Activated T-helper 9 cell treated with anti-CD3 and anti-CD28 coated beads, Interleukin-2, amount 50 U/mL, for 16 hours (primary cell): ENCODE measurements around the gene RAB10.
"Not testable (repeated sequence)": the region's sequence is repeated elsewhere in the genome, so short reads cannot be mapped to it uniquely, and the experiment has no call there.

Source experiments
- DNase-seq: peaks from one replicate; pipeline ENCODE4 v3.0.0-alpha.2; 2020; ENCODE audit warnings: low read depth

The RAB10 gene

DNA sequence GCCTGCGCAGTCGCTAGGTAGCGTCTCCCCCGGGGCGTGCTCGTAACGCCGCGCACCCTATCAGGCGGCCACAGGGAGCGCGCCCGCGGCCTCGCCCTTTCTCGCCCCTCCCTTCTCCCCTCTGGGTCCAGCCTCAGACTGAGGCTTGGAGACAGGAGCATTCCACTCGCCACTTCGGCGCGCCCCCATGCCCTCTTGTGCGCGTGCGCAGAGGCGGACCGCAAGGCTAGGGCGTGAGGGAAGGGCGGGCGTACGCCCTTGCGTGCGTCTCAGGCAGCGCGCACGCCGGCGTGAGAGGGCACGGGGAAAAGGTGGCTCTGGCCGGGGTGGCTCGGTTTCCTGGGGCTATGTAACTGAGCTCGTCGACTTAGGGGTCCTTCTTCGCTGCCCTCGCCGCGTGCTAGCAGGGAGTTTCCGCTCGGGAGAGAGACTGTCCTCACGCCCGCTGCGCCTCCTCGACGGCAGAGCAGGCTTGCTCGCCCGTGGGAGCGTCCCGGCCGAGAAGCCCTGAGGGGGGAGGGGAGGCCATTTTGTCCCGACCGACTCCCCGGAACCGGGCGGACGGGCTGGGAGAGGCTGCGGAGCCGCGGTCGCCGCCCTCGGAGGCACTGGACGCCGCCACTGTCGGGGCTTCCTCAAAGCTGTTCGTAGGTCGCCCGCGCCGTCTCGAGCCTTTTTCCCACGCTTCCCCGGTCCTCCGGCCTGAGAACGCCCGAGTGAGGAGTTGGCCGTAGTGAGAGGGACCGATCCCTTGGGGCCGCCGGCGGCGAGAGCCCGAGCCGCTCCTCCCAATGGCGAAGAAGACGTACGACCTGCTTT is at the start of gene RAB10:
TSS of gene RAB10 (plus strand) at position 267 of the 819 bp plus-strand sequence. CDS start at position 792, 525 bp downstream.
- peak; percentile 100 for DNase-seq

DNA sequence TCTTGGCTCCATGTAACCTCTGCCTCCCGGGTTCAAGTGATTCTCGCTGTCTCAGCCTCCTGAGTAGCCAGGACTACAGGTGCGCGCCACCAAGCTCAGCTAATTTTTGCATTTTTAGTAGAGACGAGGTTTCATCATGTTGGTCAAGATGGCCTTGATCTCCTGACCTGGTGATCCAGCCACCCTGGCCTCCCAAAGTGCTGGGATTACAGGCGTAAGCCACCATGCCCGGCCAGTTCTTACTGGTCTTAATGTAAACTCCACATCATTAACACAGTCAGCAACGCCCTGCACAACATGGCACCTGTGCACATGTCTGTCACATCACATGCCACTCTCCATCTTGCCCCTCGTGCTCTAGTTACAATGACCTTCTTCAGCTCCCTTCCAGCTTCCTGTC is 45.8 kb upstream of the RAB10 start:
- no peak for DNase-seq

DNA sequence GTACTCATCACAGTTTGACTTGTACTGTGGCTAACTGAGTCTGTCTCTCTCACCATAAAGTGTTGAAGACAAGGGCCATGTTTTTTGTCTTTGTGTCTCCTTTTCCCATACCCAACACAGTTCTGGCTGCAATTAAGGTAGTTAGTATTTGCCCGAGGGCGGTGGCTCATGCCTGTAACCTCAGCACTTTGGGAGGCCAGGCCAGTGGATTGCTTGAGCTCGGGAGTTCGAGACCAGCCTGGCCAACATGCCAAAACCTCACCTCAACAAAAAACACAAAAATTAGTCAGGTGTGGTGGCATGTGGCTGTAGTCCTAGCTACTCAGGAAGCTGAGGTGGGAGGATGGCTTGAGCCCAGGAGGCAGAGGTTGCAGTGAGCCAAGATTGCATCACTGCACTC is 44.7 kb upstream of the RAB10 start:
- no peak for DNase-seq

DNA sequence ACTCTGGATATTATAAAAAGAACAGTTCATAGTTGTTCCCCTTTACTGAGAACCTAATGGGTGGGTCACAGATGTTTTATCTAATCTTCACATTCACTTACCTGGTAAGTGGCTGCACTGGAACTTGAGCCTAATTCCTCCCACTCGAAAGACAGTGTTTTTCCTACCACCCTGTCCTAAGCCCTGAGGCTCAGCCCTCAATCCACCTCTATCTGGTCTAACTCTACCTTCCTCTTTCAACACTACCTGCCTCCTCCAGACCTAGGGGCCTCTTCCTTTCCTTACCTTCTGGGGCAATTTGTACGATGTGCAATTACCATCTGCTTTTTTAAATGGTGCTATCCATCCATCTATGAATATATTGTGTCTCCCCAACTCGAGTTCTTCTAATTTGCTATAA is 41.9 kb upstream of the RAB10 start:
- no peak for DNase-seq

DNA sequence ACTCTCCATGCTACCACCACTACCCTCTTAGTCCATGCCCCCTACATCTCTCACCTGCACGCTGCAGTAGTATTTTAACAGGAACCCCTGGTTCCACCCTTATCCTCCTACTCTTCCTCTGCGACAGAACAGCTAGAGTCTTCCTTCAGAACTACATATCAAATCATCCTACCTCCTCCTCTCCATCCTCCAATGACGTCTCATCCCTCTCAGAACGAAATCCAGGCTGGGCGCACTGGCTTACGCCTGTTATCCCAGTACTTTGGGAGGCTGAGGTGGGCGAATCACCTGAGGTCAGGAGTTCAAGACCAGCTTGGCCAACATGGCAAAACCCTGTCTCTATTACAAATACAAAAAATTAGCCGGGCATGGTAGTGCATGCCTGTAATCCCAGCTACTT is 41.3 kb upstream of the RAB10 start:
- DNase-seq = no peak

DNA sequence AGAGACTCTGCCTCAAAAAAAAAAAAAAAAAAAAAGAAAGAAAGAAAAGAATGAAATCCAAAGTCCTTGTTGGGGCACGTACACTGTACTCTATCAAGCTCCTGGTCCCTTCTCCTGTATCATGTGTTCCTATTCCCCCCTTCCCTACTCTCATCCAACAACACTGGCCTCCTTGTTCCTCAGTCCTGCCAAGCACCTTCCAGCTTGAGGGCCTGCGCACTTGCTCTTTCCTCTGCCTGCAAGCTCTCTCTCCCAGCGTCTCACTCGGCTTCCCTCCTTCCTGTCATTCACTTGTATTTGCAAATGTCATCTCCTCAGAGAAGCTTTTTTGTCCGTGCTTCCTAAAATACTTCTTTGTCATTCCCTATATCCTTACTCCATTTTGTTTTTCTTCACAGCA is 40.8 kb upstream of the RAB10 start:
- no peak for DNase-seq

DNA sequence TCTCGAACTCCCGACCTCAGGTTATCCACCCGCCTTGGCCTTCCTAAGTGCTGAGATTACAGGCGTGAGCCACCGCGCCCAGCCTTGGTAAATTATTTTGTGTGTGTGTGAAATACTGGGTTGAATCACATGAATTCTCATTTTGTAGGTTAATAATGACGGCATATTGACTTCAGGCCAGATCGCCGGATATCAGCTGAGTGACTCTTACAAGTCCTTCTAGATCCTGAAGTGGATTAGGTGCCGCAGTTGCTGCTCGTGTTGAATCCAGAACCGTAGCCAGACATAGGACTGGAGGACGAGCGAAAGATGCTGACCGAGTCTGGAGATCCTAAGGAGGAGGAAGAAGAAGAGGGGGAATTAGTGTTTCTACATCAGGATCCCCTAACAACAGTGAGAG is 39.4 kb upstream of the RAB10 start:
- DNase-seq = no peak

DNA sequence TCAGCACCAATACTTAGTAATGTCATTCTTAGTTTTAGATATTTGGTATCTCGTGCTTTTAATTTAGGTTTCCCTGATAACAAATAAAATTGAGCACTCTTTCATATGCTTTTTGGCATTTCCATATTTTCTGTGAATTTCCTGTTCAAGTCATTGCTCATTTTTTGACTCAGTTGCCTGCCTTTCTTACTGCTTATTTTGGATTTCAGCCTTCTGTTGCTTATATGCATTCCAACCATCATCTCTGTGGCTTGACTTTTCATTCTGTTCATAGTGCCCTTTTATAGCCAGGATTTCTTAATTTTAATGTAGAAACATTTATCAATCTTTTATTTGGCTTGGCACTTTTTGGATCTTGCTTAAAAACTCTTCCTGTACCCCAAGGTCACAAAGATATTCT is 37.0 kb upstream of the RAB10 start:
- DNase-seq = no peak

DNA sequence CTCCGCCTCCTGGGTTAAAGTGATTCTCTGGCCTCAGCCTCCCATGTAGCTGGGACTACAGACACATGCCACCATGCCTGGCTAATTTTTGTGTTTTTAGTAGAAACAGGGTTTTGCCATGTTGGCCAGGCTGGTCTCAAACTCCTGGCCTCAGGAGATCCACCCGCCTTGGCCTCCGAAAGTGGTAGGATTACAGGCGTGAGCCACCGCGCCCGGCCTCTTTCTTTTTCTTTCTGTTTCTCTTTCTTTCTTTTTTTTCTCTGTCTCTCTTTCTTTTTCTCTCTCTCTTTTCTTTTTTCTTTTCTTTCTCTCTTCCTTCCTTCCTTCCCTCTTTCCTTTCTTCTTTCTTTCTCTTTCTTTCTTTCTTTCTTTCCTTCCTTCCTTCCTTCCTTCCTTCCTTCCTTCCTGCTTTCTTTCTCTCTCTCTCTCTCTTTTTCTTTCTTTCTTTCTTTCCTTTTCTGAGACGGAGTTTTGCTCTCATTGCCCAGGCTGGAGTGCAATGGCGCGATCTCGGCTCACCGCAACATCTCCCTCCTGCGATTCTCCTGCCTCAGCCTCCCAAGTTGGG is 35.0 kb upstream of the RAB10 start:
- not testable (repeated sequence) for DNase-seq

DNA sequence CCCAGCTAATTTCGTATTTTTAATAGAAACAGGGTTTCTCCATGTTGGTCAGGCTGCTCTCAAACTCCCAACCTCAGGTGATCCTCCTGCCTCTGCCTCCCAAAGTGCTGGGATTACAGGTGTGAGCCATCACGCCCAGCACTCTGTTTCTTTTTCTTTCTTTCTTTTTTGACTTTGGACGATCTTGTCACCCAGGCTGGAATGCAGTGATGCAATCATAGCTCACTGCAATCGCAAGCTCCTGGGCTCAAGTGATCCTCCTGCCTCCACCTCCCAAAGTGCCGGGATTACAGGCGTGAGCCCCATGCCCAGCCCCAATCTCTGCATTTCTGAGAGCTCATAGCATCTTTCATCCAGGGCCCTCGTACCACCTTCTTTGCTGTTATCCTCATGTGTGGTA is 34.5 kb upstream of the RAB10 start:
- DNase-seq = not testable (repeated sequence)

DNA sequence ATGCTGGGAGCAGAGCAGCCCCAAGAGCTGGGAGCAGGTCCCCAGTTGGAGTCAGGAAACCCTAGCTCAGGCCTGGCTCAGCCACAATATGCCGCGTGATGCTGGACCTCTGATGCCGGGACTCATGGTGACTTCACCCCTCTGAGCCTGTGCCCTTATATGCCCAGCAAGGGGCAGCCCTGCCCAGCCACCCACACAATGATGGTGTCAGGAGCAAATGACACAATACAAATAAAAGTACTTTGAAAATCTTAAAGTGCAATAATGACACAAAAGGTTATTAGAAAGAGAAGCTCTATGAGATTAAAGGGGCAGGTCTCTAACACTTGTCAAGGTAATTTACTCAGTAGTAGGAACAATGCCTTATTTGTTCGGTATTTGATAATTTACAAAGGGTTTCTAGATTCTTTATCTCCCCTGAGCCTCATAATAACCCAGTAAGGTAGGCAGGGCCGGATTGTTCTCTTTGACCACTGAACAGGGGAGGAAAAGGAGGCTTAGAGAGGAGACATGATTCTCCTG is 33.3 kb upstream of the RAB10 start:
- DNase-seq = no peak

DNA sequence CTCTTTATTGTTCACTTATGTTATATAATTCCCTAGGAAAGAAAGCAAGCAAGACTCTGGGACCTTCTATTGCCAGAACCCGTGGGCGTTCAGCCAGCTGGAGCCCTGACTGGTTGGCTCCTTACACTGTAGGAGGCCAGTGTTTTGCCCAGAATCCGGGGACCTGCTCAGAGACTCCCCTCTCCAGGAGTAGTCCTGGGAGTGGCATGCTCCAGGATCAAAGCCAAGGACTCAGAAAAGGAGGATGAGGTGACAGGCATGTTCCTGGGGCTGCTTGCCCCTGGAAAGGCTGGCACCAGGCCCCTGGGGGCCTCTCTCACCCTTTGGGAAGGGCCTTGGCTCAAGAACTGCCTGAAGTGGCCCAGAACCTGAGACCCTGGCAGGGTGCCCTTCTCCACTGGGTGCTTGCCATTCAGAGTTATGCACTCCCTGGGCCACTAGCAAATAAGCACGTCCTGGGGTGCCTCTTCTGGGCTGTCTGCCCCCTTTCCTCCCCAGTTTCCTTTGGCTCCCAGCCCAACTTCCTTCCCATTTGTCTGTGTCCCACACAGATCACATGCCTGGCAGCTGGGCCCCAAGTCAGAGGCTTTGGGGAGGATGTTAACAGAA is 32.0 kb upstream of the RAB10 start:
- no peak for DNase-seq

DNA sequence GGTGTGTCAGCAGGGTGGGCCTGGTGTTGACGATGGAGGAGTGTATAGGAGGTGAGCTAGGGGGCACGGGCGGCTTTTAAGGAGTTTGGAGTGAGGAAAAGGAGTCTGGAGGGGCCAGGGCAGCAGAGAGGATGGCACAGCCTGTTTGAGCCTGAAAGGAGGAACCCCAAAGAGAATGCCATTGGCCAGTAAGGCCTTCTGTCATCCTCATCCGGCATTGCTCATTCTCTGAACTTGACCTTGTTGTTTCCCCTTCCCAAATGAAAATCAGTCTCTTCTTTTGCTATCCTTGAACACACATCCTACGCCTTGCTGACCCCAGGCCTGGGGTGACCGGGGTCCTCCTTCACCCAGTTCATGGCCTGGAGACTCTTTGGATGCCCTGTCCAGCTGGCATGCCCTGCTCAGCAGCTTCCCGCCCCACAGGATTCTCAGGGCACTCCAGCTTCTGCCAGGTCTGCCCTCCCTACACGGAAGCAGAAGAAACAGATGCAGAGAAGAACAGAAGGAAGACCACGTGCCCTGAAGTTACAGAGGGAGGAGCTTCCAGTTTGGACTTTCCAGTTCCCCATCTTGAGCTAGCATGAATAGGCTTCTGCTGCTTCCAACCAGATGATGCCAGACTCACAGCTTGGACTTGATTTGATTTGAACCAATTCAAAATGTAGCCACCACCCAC is 31.1 kb upstream of the RAB10 start:
- no peak for DNase-seq

DNA sequence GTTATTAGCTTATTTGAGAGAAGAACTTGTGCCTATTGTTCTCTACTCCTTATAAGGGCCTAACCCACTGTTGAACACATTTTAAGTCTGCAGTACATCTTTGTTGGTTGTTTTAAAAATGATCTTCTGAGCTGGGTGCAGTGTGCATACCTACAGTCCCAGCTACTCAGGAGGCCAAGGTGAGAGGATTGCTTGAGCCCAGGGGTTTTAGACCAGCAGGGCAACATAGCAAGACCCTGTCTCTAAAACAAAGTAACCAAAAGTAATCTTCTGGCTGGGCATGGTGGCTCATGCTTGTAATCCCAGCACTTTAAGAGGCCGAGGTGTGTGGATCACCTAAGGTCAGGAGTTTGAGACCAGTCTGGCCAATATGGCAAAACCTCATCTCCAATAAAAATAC is 25.8 kb upstream of the RAB10 start:
- DNase-seq = no peak

DNA sequence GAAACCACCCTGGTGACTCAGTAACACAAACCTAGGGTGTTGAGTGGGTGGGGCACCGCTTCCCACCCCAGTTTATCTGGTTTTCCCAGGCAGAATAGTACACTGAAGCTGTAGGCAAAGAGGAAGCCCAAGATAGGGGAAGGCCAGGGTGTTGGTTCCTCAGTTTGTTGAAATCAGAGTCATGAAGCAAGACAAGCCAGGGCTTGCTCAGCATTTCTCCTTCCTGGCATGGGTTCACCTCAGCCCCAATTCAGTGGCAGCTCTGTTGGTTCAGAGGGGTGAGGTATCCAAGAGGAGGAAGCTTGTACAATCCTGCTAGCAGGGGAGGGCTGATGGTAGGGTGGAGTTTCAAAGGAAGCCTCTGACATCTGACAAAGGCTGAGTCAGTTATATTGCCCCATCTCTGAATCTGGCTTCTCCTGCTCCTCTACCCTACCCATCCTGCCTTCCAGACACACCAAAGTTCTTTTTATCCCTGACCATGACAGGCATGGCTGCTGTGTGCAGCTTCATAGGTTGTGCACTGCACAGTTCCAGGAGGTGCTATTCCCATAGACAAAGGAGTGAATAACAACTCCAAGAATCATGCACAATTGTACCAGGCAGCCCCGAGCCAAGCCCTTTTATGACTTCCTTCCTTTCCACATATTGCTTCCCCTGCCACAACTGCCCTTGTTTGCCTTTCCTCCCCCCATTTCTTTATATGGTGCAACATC is 24.9 kb upstream of the RAB10 start:
- no peak for DNase-seq

DNA sequence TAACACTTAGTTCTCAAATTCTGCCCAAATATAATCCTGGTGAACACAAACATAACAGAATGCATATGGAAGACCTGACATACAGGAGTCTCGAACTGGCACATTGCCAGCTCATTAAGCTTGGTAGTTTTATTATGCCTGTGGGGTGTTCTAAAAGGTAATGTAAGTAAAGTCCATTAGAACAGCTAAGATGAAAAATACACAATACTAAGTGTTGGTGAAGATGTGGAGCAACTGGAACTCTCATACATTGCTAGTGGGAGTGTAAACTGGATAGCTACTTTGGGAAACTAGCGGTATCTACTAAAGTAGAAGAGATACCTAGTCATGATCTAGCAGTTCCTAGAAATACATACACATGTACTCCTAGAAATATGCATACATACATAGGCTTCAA is 24.3 kb upstream of the RAB10 start:
- no peak for DNase-seq

DNA sequence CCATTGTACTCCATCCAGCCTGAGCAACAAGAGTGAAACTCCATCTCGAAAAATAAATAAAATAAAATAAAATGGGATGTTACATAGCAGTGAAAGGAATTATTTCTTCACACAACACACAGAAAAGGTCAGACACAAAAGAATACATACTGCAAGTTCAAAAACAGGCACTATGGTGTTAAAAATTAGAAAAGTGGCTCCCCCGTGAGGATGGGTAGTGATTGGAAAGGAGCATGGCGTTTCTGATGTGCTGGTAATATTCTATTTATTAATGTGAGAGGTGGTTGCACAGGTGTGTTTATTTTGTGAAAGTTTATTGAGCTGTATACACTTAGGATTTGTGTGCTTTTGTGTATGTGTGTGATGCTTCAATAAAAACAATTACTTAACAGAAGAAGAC is 22.9 kb upstream of the RAB10 start:
- no peak for DNase-seq

DNA sequence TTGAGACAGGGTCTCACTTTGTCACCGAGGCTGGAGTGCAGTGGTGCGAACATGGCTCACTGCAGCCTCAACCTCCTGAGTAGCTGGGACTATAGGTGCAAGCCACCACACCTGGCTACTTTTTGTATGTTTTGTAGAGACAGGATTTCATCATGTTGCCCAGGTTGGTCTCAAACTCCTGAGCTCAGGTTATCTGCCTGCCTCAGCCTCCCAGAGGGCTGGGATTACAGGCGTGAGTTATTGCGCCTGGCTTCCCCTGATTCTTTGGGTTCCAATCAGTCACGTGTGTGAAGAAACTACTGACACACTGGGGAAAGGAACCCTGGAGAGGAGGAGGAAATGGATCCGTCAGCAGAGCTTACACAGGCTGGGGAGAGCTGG is 22.3 kb upstream of the RAB10 start:
- no peak for DNase-seq

DNA sequence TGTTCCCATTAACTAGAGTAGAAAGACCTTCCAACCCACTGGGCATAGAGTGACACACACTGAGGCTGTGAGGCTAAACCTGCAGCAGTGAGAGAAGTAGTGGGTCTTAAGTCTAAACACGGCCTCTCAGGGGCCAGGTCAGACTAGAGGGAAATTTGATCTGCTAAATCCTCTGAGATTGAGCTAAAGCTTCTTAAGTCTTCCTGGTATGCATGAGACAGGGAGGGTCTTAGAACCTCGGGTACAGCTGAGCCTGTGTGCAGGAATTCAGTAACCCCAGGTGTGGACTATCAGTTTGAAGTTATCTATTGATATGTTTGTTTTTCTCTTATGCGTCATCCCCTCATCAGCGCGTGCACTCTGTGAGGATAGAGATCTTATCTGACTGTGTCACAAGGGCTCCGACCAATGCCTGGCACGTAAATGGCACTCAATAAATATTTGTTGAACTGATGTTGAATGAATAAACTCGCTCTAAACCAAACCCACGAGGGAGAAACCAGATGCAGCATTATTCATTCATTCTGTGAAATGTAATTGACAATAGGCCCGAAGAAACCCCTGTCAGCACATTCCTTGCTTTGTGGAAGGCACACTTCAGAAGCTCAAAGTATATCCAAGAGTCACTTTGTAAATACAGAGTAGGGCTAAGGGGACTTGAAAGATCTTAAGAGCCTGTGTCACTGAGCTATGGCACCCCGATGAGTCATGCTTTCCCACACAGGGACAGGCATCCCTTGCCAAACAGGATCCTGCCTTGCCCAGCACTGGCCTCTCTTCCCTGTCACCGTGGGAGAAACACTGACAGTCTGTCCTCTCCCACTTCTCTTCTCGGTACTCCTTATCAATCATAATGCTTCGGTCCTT is 21.7 kb upstream of the RAB10 start:
- DNase-seq = no peak

DNA sequence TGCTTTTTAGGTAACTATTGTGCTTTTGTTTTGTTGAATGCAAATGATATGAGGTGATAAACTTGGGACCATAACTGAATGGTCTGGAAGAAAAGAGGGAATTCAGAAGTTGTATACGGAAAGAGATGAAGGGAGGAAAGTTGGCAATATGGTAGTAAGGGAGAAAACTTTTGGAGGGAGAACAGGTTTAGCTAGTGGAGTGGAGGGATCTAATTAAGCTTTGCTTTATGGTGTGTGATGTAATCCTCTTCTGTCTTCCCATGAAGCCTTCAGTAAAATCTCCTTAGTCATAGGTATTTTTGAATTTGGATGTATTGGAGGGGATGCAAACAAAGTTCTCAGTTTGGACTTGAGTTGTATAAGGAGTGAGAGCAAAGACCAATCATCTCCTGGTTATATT is 20.2 kb upstream of the RAB10 start:
- DNase-seq = no peak
